WTC11 (cell line): ENCODE results near the gene SMARCD3.

ENCODE experiments used
- CTCF ChIP-seq: fragments of 200-600 bp; IDR thresholded peaks from 2 replicates; pipeline ENCODE4 v1.8.0; 2022; ENCODE audit warnings: antibody characterized with exemption
- IRF2 ChIP-seq: sonication (generic); formaldehyde crosslinking; IDR thresholded peaks from 2 replicates; pipeline ENCODE4 v1.8.0; 2022; ENCODE audit warnings: low read depth, missing genetic modification reagents, borderline replicate concordance
- MXD4 ChIP-seq: fragments of 250-450 bp; sonication (Bioruptor Pico); IDR thresholded peaks from 2 replicates; pipeline ENCODE4 v1.8.0; 2021; ENCODE audit warnings: mild to moderate bottlenecking, moderate library complexity, borderline replicate concordance
- NR1H2 ChIP-seq: sonication (generic); formaldehyde crosslinking; IDR thresholded peaks from 2 replicates; pipeline ENCODE4 v1.9.0; 2021; ENCODE audit warnings: mild to moderate bottlenecking, moderate library complexity, missing genetic modification reagents
- PREB ChIP-seq: sonication (generic); formaldehyde crosslinking; IDR thresholded peaks from 2 replicates; pipeline ENCODE4 v1.8.1; 2022; ENCODE audit warnings: mild to moderate bottlenecking, missing genetic modification reagents, moderate library complexity, borderline replicate concordance

GRCh38 chr7:151249732-151250072 lies 1.2 kb upstream of the SMARCD3 start:
- TF ChIP-seq MXD4 (no peak), CTCF (no peak), IRF2 (CRISPR knock-in tag) (no peak), PREB (CRISPR knock-in tag) (no peak), NR1H2 (no peak)
